ENCODE data around the gene HEPACAM2.

HEPACAM2 gene

DNA sequence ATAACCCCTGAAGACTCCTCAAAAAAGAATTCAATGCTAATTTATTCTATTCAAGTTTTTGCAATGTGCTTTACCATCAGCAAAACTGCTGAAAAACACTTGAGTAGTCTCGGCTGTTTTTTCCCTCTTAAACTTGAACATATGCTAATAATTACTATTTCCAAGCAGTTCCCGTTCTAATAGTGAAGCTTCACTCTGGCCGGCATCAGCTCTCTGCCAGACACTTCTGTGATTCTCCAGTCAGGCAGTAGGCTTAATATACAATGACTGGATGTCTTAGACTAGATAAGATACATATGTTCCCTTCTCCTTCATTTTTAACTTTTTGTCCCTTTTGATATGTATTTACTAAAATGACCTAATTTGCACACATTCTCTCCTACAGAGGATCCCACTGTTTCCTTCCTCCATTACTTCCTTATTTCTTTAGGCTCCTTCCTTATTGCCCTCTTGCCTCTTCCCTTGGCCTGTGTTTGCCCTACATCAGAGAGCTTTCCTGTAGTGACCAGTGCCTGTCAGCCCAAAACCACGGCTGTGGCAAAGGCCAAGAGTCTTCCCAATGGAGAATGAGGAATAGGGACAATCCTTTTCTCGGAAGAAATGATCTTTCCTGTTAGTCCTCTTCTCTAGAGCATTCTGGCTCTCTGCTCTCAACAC lies 23.5 kb downstream of the HEPACAM2 start:
- no peak for DNase-seq

- no peak for DNase-seq
These were observed 27.8 kb downstream of the HEPACAM2 start for GRCh38 chr7:93198472-93198871.

- no peak for DNase-seq
These were observed 29.9 kb downstream of the HEPACAM2 start for GRCh38 chr7:93196336-93196735.

- no peak for DNase-seq
These were observed 31.9 kb downstream of the HEPACAM2 start for GRCh38 chr7:93194386-93194785.

- DNase-seq: no peak
These were observed 37.2 kb downstream of the HEPACAM2 start for GRCh38 chr7:93188870-93189634.

GRCh38 chr7:93185303-93186027 lies 40.8 kb downstream of the HEPACAM2 start:
- no peak for DNase-seq

DNA sequence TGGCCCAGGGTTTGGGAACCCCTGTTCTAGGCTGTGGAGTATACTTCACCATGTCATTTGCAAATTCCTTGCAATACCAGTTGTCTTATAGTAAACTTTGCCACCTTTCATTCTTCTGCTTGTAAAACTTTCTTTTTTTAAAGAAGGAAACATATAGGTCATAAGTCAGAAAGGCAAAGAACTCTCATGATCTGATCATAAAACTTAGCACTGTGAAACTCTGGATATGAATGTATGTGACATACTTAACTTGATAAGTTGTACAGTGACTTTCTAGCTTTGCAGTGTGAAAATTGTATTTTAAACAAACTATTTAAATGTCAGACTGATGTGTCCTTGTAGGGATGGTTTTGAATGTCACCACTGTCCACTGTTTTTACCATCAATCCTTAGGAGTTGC lies 47.1 kb downstream of the HEPACAM2 start:
- DNase-seq: no peak

DNA sequence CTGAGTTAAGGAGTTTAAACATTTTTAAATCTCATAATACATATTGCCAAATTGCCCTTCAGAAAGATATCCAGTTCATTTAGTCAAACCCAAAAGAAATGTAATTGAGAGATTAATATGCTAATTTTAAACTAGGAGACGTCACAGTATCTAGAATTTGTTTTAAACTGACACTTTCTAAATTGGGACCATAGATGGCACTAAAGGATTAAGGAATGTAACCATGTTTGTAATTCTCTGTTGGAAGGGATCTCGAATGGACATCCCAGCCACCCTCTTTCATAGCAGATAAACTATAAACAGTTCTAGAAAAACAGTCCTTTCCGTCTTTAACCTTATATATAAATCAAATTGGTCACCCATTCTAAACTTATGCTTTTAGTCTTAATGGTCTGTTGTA lies 48.1 kb downstream of the HEPACAM2 start:
- peak; percentile 29 for DNase-seq

- DNase-seq: no peak
These were observed 49.2 kb downstream of the HEPACAM2 start for GRCh38 chr7:93176992-93177580.

- no peak for DNase-seq
These were observed 51.0 kb downstream of the HEPACAM2 start for GRCh38 chr7:93175219-93175618.

DNA sequence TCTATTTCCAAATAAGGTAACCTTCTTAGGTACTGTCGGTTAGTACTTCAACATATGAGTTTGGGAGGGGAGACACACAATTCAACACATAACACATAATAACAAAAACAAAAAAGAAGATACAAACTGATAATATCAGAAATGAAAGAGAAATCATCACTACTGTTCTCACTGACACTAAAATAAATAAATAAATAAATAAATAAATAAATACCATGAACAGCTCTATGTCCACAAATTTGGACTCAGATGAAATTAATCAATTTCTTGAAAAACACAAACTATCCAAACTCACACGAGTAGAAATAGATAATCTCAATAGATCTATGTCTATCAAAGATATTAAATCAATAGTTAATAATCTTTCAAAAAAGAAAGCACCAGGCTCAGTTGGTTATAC lies 53.6 kb downstream of the HEPACAM2 start:
- no peak for DNase-seq

DNA sequence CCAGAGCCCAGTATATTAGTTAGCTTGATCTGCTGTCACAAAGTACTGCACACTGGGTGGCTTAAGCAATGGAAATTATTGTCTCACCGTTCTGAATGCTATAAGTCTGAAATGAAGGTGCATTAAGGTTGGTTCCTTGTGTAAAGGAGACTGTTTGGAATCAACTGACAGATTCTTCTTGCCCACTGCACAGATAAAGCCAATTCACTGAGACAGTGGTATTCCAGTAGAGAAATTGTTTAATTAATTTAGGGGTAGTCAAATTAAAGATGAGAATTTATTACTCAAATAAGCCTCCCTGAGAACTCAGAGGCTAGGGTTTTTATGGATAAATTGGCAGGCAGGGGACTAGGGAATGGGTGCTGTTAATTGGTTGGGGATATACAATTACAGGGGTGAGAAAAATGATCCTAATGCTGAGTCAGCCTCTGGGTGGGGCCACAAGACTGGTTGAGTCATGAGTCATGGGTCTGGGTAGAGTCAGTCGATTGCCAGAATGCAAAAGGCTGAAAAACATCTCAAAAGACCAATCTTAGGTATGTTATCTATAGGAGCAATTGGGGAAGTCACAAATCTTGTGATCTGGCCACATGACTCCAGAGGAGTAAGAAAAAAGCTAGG lies 54.6 kb downstream of the HEPACAM2 start:
- DNase-seq: no peak

- no peak for DNase-seq
These were observed 60.8 kb downstream of the HEPACAM2 start for GRCh38 chr7:93165447-93165846.

DNA sequence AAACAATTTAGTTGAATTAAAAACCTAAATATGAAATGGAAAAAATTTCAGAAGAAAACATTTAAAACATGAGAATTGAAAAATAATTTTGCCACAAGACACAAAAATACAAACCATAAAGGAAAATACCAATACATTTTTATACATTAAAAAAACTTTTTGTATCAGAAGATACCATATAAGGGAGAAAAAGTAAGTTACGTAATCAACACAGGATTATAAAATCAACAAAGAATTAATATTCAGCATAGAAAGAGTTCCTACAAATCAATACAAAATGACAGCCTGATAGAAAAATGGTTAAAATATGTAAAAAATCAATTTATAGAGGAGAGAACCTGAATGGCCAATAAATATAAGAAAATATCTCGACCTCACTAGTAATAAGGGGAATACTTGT lies 61.5 kb downstream of the HEPACAM2 start:
- DNase-seq: no peak

GRCh38 chr7:93161181-93161762 lies 65.0 kb downstream of the HEPACAM2 start:
- no peak for DNase-seq

GRCh38 chr7:93160410-93160809 lies 65.9 kb downstream of the HEPACAM2 start:
- DNase-seq: no peak

DNA sequence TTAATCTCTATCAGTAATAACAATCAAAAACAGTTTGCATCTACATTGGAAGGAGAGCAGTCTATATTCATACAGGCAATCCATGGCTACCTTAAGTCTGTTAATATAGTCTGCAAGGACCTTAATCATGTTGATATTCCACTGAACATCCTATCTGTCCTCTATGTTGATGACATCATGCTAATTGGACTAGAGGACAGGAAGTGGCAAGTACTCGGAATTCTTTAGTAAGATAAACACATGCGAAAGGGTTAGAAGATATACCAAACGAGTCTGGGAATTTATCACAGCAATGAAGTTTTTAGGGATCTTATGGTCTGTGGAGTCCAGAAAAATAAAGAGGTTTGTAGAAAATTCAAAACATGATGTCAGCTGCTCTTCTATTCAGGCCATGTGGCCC lies 66.8 kb downstream of the HEPACAM2 start:
- DNase-seq: no peak

DNA sequence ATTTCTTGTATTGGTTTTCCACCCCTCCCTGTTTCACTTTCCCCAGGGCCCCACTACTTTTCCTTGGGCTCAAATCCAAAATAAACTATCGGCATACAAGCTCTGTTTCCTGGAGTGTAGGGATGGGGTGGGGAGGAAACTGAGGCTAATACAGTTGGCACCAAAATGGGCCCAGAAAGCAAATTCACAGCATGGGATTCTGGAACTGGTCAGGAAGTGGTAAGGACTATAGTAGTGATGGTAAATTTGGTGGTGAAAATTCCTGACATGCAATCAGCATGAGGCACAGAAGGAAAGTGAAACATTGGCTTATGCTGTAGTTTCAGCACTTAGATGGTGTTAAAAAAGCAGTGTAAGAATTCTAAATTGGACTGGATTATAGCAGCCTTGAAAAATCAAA lies 69.4 kb downstream of the HEPACAM2 start:
- DNase-seq: no peak

GRCh38 chr7:93150200-93150835 lies 76.0 kb downstream of the HEPACAM2 start:
- DNase-seq: no peak

DNA sequence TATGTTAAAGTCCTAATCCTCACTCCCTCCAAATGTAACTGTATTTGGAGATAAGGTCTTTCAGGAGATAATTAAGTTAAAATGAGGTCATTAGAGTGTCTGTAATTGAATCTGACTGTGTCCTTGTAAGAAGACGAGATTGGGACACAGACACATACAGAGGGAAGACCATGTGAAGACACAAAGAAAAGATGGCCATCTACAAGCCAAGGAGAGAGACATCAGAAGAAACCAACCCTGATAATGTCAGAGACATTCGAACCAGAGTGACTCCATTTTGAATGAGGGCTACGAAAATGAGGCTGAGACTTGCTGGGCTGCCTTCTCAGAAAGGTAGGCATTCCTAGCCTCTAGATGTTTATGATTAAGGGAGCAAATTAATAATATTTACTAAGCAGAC lies 77.5 kb downstream of the HEPACAM2 start:
- DNase-seq: no peak

- no peak for DNase-seq
These were observed 78.1 kb downstream of the HEPACAM2 start, which contains the start of gene SAMD9L for GRCh38 chr7:93148144-93148543. Gene SAMD9L, minus strand, starts transcription at chr7:93148385. Its CDS starts 12,414 bp downstream, at chr7:93135971.

DNA sequence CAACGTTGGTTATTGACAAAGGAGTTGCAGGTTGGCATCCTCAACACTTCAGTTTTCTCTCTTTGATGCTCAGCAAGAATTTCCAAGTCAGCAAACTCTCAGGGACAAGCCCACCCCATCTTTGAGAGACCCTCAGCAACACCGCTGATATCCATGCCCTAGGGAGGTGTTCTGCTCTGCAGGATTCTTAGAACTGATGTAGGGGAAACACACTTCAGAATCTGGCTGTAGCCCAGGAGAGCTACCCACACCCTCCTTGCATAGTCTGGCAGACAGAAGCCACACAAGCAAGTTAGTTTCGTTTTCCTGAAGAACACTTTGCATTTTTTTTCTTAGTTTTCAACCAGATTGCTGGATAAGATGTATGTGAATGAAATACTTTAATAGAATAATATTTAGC lies 78.9 kb downstream of the HEPACAM2 start:
- peak; percentile 7 for DNase-seq

Measured in DMS153 (cell line).